Measurements from ENCODE around the gene ZNRF4.

- TF ChIP-seq BHLHE40 (IDR thresholded peaks at IDR 0.05; ENCODE audit: borderline replicate concordance), result no peak
- no peak for TF ChIP-seq PKNOX1 (IDR thresholded peaks at IDR 0.05)
- TF ChIP-seq TARDBP (IDR thresholded peaks at IDR 0.05), result no peak
- TF ChIP-seq FOXM1 (IDR thresholded peaks at IDR 0.05; ENCODE audit: borderline replicate concordance), result no peak
- no peak for TF ChIP-seq ELF4 (IDR thresholded peaks at IDR 0.05)
- TF ChIP-seq ARNT (IDR thresholded peaks at IDR 0.05), result no peak
- no peak for TF ChIP-seq SP1 (IDR thresholded peaks at IDR 0.05)
- TF ChIP-seq FOXA1 (IDR thresholded peaks at IDR 0.05), result no peak
- TF ChIP-seq SUZ12 (IDR thresholded peaks at IDR 0.05), result no peak
- no peak for TF ChIP-seq ZNF384 (IDR thresholded peaks at IDR 0.05)
- no peak for TF ChIP-seq FOXK2 (IDR thresholded peaks at IDR 0.05)
- TF ChIP-seq LEF1 (IDR thresholded peaks at IDR 0.05; ENCODE audit: borderline replicate concordance), result no peak
- no peak for TF ChIP-seq CTBP1 (IDR thresholded peaks at IDR 0.05; ENCODE audit: borderline replicate concordance)
- TF ChIP-seq L3MBTL2 (conservative IDR thresholded peaks at IDR 0.05), result no peak
These were observed 20.1 kb upstream of the ZNRF4 start for GRCh38 chr19:5434970-5435641.

All from HEK293T (cell line).